Measurements from ENCODE around the gene IMPDH1. TPM values are rescaled to one million over a fixed set of nuclear protein-coding genes. Genes with fewer than 3 reads are reported as not detected.

IMPDH1 gene
- 59.7 and 65.2 TPM in 2 replicates for total RNA-seq (2014; rRNA removed; shearing (Covaris generic))

DNA sequence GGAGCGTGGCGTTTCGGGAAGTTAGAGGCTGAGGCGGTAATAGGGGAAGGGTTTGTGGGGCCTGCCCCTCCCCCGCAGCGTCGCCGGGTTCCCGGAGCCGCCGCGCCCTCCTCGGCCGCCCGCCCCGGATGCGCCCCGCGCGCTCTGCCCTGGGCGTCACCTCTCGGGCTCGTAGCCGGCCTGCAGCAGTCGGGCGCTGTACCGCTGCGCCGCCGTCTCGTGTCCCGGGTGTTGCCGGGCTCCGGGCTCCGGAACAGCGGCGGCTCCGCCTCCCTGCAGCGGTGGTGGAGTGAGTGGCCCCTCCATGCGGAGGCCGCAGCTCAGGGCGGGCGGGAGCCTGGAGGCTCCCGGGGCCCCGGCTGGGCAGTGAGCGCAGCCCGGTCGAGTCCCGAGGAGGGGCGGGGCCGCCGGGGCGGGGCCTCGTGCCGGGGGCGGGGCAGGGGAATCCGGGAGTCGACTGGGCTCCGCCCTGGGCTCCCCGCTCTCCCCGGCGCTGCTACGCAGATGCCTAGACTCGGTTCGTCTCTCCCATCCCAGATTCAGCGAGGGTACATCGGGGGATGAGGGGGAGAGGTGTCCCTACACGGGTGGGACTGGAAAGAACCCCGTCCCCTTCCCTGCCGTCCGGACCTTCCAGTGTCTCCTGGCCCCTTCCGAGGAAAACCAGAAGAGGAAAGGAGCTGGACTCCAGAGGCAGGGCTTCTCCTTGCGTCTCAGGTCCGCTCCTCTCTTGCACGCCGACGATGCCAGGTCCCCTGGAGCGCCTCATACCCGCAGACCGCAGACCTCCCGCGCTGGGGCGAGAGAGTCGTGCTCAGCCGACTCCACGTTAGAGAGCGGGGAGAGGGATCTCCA is at the start of gene IMPDH1:
TSS of gene IMPDH1 (minus strand) at position 387 of the 855 bp plus-strand sequence. CDS start at position 306, 81 bp downstream.

DNA sequence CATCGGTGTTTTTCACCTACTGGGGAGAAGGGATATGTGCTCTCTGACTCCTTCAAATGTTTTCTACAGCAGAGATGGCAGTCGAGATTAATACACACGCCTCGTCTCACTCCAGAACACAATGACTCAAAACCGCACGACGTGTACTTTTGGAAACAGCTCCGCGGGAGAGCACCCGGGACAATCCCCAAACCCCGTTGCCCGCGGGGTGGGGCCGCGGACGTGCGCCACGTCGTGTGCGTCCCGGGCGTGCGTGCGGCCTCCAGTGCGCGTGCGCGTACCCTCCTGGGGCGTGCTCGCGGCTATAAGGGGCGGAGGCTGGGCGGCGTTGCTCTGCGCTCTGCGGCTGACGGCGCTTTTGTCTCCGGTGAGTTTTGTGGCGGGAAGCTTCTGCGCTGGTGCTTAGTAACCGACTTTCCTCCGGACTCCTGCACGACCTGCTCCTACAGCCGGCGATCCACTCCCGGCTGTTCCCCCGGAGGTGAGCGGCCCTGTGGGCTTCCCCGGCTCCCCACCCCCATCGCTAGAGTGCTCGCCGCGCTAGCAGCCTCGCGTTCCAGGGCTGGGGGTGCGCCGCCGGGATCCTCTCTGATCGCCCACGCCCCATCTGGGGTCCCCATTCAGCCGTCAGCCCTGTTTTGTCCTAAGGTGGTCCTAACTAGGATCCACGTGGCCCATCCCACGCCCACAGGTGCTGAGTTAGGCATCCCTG is 45.9 kb upstream of the IMPDH1 start, which contains the start of gene HILPDA:
TSS of gene HILPDA (plus strand) at position 336 of the 712 bp plus-strand sequence. CDS start 1,391 bp downstream, outside the sequence.

DNA sequence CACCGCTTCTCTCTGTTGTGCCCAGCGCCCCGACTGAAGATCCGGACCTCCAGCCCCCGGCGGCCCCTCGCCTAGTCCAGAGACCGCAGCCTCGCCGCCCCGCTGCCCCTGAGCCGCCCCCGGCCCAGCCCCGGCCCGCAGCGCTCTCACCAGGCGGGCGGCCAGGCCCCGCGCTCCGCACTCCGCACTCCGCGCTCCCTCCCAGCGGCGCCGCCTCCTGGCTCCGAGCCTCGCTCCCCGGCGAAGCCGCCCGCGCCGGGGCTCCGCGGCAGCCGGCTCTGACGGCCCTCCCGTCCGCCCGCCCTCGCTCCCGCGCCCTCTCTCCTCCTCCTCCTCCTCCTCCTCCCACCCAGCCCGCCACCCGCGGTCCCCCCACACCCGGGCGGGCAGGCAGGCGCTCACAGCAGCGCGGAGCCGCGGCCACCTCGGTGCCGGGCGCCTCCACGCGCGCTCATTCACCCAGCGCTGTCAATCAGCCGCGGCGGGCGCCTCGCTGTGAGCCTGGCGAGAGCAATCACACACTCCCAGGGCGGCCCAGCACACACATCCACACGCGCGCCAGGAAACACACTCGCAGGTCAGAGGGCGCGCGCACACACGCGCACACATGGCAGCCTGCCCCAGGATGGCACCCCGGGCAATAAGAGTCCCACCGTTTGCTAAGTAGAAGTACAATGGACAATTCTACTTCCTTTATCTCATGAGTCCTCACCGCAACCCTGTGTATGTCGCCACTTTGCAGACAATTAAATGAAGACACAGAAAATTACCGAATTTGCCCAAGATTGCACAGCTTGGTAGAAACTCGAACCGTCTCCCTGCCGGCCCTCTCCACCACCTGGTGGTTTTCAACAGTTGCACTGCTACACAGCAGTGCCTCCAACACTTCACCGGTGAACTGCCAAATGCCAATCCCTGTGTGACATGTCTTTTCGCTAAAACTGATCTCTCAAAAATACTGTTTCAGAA is 48.1 kb downstream of the IMPDH1 start, which contains the start of gene PRRT4:
TSS of gene PRRT4 (minus strand) at position 280 of the 969 bp plus-strand sequence.

DNA sequence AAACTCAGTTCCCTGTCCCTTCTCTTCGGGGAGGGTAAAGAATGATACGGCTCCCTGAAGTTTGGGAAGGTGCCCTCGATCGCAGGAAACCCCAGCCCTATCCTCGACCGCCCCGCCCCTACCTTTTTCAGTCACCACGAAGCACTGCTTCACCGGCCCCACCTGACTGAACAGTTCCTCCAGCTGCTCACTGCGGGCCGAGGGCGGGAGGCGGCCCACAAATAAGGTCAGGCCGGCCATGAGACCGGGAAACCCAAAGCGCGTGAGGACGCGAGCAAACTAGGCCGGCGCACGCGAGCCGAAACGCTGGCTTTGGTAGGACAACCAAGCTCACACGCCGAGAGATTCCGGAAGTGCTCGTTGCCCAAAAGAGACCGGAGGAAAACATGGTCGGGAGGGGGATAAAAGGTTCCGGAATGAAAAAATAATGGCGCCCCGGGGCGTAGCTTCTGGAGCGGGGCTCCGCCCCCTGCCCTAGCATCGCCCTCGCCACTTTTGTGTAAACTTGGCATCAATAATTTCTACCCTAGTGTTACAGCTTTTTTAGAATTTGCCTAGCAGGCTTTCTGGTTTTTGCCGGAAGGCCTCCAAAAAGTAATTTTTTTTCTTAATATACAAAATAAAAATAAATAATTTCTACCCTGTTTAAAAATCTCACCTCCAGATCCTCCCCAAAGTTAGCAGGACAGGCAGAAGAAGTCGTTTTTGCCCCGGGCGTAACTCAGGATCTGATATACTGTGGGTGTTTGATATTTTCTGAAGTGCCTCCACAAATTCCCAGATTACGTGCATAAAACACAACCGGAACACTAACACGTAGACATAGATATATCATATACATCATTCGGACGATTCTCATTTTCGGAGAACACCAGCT is 66.0 kb downstream of the IMPDH1 start, which contains the start of gene RBM28:
TSS of gene RBM28 (minus strand) at position 355 of the 877 bp plus-strand sequence. CDS start at position 240, 115 bp downstream.

Small RNAs within 50 kb of the gene (small RNA-seq; reads per million reads assigned to genes)
- gene AC010655.1: not detected
- gene RNU7-27P: not detected
- gene RNU7-54P: not detected

Other genes with a start within 250 kb of the IMPDH1 start
- gene LEP, start 168.7 kb downstream of the IMPDH1 start, total RNA-seq (2014; rRNA removed; shearing (Covaris generic)): not detected in 2 replicates
- gene RBM28, start 66.1 kb downstream of the IMPDH1 start, total RNA-seq (2014; rRNA removed; shearing (Covaris generic)): 73.9 and 76.8 TPM in 2 replicates
- gene PRRT4, start 48.3 kb downstream of the IMPDH1 start, total RNA-seq (2014; rRNA removed; shearing (Covaris generic)): 0.05 TPM in 1 of 2 replicates, not detected in the other
- 8.9 and 10.9 TPM in 2 replicates for gene HILPDA, start 45.9 kb upstream of the IMPDH1 start, total RNA-seq (2014; rRNA removed; shearing (Covaris generic))
- 37.5 and 43.4 TPM in 2 replicates for gene METTL2B, start 66.8 kb upstream of the IMPDH1 start, total RNA-seq (2014; rRNA removed; shearing (Covaris generic))

All from A375 (cell line).